Measurements from ENCODE around the gene RBM15.

The RBM15 gene

GRCh38 chr1:110320168-110320518, 19.0 kb upstream of the RBM15 start:
- no peak for DNase-seq

- DNase-seq: no peak
Measured at GRCh38 chr1:110321045-110321444, 18.1 kb upstream of the RBM15 start.

GRCh38 chr1:110321846-110322245, 17.3 kb upstream of the RBM15 start:
- no peak for DNase-seq

GRCh38 chr1:110324667-110325066, 14.5 kb upstream of the RBM15 start:
- no peak for DNase-seq

- no peak for DNase-seq
Measured at GRCh38 chr1:110326826-110327225, 12.4 kb upstream of the RBM15 start.

- DNase-seq: no peak
Measured at GRCh38 chr1:110328274-110328673, 10.9 kb upstream of the RBM15 start.

- no peak for DNase-seq
Measured at GRCh38 chr1:110328700-110329099, 10.5 kb upstream of the RBM15 start.

- no peak for DNase-seq
Measured at GRCh38 chr1:110335265-110335664, 3.9 kb upstream of the RBM15 start.

GRCh38 chr1:110336300-110337039, 2.7 kb upstream of the RBM15 start:
- DNase-seq: no peak

- DNase-seq: peak; percentile 33 to 35
Measured at GRCh38 chr1:110337704-110338308, 1.4 kb upstream of the RBM15 start.

GRCh38 chr1:110338309-110338885, 780 bp upstream of the RBM15 start:
- DNase-seq: peak; percentile 94 to 97

- peak; percentile 52 to 58 for DNase-seq
Measured at GRCh38 chr1:110339407-110340206, 430 bp downstream of the RBM15 start.

GRCh38 chr1:110340207-110340468, 961 bp downstream of the RBM15 start:
- no peak for DNase-seq

- DNase-seq: no peak
Measured at GRCh38 chr1:110341146-110341871, 2.1 kb downstream of the RBM15 start.

GRCh38 chr1:110341872-110342331, 2.7 kb downstream of the RBM15 start:
- no peak for DNase-seq

- DNase-seq: no peak
Measured at GRCh38 chr1:110343249-110343648, 4.1 kb downstream of the RBM15 start.

- DNase-seq: no peak
Measured at GRCh38 chr1:110344152-110344551, 5.0 kb downstream of the RBM15 start.

- DNase-seq: no peak
Measured at GRCh38 chr1:110345480-110345879, 6.3 kb downstream of the RBM15 start.

GRCh38 chr1:110346690-110347089, 7.5 kb downstream of the RBM15 start:
- no peak for DNase-seq

GRCh38 chr1:110347182-110347893, 8.2 kb downstream of the RBM15 start:
- DNase-seq: no peak

- DNase-seq: no peak
Measured at GRCh38 chr1:110348050-110348449, 8.9 kb downstream of the RBM15 start.

- no peak for DNase-seq
Measured at GRCh38 chr1:110348771-110349170, 9.6 kb downstream of the RBM15 start.
